ENCODE measurements around the gene GSTCD.

- TF ChIP-seq EZH2 (IDR thresholded peaks at IDR 0.05) = no peak
- TF ChIP-seq CTCF (IDR thresholded peaks at IDR 0.05) = no peak
These were observed 88.6 kb downstream of the GSTCD start for GRCh38 chr4:105797225-105797624.

All from neural progenitor cell (in vitro differentiated cells).